Left renal cortex interstitium (tissue), 4 donors: ENCODE data around the gene ABL1. TPM values are rescaled to one million over a fixed set of nuclear protein-coding genes. Genes with fewer than 3 reads are reported as not detected.
"Not testable (repeated sequence)": the region's sequence is repeated elsewhere in the genome, so short reads cannot be mapped to it uniquely, and the experiment has no call there.

Source experiments
- DNase-seq, 4 donors: peaks; one replicate each; pipeline ENCODE4 v3.0.0-alpha.2; 2013; ENCODE audit warnings: low read depth in 4 of 4, low spot score in 2 of 4, missing footprints in 1 of 4
- polyA plus RNA-seq, 4 donors: library from polyadenylated mRNA; unstranded; fragments of 120-200 nt; gene quantifications; one replicate each; pipeline ENCODE4 v1.2.1, GENCODE V29; 2013; ENCODE audit not compliant: insufficient read length in 4 of 4

ABL1 gene
- polyA plus RNA-seq, 4 donors = 71.1 to 89.4 (median 82.5) TPM

- DNase-seq = no peak
These were observed 65.8 kb downstream of the ABL1 start for GRCh38 chr9:130900701-130901497.

DNA sequence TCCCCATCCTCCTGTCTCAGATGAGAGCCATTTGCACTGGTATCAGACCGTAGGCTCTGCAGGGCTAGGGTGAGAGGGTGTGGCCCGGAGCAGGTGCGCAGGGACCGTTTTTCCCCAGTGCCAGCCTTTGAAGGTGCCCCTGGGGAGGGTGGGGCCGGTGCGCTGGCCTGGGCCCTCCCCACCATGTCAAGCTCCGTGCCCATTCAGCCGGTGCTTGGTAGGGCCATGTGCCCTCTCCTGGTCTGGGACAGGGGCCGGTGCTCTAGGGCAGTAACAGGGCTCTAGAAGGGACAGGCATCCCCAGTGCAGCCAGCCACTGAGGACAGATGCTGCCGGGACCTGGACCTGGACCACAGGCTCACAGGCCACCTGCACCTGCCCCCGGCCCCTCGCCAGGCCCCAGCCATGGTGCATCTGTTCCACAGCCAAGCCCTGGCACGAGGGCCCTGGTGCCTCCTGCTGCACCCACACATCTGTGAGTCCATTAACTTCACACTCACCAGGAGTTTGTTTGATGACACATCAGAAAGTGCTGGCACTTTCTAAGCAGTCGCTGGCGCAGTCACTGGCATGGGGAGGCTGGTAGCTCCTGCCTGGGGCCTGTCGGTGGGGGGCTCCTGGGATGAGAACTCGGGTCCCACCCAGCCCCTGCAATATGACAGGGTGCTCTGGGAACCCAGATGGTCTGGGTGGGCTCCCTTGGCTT lies 66.6 kb downstream of the ABL1 start:
- DNase-seq = no peak

- DNase-seq = no peak
These were observed 67.4 kb downstream of the ABL1 start for GRCh38 chr9:130902204-130903185.

GRCh38 chr9:130903194-130904069 lies 68.4 kb downstream of the ABL1 start:
- no peak for DNase-seq

DNA sequence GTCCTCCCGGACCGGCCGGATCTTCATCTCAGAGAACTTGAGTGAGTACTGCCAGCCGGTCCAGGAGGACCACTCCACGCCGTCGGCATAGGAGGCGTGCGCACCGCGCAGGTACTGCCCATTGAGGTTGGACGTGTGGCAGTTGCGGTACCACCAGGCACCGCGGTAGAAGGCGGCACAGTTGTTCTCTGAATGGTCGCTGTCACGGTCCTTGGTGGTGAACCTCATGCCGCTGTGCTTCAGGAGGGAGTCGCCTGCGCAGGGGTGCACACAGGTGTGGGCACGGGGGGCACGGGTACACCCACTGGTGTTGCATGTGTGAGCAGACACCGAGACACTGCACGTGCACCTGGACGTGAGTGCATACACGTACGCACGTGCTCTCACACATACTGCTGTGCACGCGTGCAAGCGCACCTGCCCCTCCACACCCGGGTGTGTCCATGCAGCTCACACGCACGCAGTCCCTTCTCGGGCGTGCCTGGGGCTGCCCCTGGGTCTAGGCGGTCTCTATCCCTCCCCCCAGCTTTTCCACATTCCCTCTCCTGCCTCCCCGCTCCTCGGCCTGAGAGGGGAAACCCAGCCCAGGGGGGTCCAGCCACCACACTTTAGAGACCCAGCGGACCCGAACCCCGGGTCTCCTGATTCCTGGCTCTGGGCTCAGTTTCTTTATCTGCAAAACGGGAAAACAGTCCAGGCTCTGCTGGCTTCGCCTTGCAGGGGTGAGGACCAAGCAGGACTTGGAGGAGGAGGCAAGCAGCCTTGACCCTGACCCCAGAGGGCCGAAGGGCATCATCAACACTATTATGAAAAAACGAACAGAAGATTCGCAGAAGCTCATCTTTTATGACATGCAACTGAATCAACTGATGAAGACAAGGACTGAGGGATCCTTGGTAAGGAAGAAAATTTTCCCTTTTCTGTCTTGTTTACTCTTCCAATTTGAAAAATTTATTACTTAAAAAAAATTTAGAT lies 69.3 kb downstream of the ABL1 start:
- DNase-seq = no peak

DNA sequence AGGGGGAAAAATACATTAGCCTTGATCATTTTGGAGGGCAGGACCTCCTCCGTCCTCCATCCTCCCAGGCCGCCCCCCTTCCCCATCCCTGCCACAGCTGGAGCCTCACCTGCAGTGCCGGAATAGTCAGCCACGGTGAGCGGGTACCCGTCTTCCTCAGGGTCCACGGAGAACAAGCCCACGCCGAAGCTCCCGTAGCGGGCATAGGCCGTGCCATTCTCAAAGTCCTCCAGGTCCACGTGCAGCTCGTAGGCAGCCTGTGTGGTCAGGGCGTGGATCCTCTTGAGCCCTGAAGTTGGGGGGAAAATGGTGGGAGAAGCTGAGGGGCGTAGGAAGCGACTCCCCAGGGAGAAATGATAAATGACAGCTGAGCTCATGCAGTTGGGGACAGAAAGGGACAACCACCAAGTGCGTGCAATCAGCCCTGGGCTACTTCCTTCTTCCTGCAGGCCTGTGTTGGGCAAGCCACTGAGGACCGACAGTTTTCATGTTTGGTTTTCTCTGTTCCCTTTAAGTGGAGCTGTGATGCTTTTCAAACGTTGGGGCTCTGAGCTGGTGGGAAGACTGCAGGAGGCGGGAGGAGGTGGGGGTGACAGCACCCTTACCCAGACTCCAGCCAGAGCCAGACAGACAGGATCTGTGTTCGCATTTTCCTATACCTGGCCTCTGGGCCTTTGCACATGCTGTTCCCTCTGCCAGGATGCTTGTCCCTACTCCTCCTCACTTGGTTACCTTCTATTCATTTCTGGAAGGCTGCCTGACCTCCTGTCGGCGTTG lies 70.3 kb downstream of the ABL1 start:
- DNase-seq = no peak

GRCh38 chr9:130905902-130906734 lies 71.1 kb downstream of the ABL1 start:
- DNase-seq = no peak

- no peak for DNase-seq
These were observed 71.8 kb downstream of the ABL1 start for GRCh38 chr9:130906735-130907416.

GRCh38 chr9:130908146-130908877 lies 73.3 kb downstream of the ABL1 start:
- no peak for DNase-seq

DNA sequence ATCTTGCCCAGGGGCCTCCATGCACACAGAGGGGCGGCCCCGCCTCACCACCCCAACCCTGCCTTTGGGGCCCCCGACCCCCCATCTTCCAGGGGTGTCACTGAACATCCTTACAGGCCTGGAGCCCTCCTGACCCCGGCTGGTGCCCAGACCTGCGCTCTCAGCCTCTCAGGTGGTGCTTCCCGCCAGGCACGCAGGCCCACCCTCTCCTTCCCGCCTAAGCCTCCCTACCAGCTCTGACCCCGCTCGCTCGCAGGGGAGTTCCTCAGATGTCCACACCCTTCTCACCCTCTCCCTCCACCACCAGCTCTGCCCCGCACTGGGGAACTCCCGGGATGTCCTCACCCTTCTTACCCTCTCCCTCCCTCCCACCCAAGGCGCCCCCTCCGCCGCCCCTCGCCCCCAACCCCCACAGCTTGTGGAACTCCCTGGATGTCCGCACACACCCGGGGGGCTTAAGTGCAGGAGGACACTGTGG lies 73.9 kb downstream of the ABL1 start:
- no peak for DNase-seq

DNA sequence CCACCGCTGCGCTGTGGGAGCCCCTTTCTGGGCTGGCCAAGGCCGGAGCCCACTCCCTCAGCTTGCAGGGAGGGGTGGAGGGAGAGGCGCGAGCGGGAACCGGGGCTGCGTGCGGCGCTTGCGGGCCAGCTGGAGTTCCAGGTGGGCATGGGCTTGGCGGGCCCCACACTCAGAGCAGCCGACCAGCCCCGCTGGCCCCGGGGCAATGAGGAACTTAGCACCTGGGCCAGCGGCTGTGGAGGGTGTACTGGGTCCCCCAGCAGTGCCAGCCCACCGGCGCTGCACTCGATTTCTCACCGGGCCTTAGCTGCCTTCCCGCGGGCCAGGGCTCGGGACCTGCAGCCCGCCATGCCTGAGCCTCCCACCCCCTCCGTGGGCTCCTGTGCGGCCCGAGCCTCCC lies 75.0 kb downstream of the ABL1 start:
- not testable (repeated sequence) for DNase-seq

DNA sequence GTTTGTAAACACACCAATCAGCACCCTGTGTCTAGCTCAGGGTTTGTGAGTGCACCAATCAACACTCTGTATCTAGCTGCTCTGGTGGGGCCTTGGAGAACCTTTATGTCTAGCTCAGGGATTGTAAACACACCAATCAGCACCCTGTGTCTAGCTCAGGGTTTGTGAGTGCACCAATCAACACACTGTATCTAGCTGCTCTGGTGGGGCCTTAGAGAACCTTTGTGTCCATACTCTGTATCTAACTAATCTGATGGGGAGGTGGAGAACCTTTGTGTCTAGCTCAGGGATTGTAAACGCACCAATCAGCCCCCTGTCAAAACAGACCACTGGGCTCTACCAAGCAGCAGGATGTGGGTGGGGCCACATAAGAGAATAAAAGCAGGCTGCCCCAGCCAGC lies 75.6 kb downstream of the ABL1 start:
- DNase-seq = not testable (repeated sequence)

DNA sequence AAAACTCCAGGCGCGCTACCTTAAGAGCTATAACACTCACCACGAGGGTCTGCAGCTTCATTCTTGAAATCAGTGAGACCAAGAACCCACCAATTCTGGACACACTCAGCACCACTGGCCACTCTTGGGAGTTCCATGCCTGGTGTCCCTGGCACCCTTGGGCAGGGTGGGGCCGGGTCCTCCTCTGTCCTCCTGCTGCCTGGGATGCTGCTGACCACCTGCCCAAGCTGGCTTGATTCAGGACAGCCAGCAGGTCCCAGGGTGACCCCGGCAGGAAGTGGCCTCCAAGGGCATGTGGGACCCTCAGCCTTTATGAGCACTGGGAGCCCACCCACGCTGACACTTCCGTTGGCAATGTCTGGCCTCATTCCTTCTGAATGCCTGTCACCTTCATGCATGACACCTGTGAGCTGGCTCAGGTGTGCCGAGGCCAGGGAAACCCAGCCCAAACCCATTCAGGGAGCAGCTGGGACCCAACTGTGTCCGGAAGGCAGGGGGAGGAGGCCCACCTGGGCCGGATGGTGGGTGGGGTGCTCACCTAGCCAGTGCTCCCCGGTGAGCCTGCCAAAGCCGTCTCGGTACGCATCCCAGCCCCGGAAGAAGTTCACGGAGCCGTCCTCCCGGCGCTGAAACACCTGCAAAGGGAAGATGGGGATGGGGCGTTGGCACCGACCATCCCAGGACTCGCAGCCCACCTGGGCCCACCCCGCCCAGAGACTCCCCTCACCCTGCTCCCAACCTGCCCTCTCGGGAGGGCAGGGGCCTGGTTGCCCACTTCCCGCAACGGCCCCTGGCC lies 76.4 kb downstream of the ABL1 start:
- no peak for DNase-seq

DNA sequence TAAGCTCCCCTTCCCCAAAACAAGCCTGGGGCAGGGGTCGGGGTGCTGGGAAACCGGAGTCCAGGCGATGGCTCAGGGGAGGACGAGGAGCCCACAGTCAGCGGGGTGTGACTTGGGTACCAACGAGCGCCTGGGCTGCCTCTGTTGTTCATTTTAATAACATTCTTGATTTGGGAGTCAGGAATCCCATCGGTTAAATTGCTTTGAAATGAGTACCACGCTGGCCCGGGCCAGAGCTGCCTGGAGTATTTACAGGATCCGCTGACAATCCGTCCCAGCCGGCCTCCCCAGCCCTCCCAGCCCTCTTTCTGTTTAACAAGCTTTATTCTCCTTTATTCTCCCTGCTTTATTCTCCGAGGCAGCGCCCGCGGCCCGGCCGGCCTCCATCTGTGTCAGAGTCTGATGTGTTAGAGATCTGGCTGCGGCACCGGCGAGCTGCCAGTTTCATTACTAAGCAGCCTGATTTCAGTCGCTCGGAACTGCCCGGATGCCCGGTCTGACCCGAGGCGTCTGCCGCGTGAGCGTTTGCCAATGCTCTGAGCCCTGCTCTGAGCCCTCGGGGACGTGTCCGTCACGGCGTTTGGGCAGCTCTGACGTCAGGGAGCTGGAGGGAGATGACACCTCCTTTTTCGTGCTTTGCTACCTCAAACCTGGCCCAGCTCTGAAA lies 78.0 kb downstream of the ABL1 start:
- peak in 1 of 4 donors; percentile 59 for DNase-seq
